Measurements from ENCODE around the gene ZNF408.
"Not testable (repeated sequence)": the region's sequence is repeated elsewhere in the genome, so short reads cannot be mapped to it uniquely, and the experiment has no call there.

Gene ZNF408

GRCh38 chr11:46666516-46666915 lies 34.3 kb upstream of the ZNF408 start:
- peak; percentile 51 to 62 for DNase-seq
- Histone ChIP-seq H3K9me3 (no peaks in the 10 kb centered on the region), H3K27ac (peak overlapping the region; percentile 62 to 64), H3K27me3 (no peaks in the 10 kb centered on the region), H3K4me1 (peaks cover 0 to 31% (median 9%) of the 10 kb centered on the region in 4 donors), H3K4me3 (no peak overlapping the region), H3K36me3 (peaks cover 69 to 99% (median 83%) of the 10 kb centered on the region in 3 donors)
- intact Hi-C loops (cut with DNase I; ENCODE audit: low total_unique reads): no loop called here
- TF ChIP-seq CTCF (IDR thresholded peaks at IDR 0.05): no peak

- H3K36me3 ChIP-seq: peaks cover 72 to 99% (median 83%) of the 10 kb centered on the region in 3 donors
- intact Hi-C loops (cut with DNase I; ENCODE audit: low total_unique reads): no loop called here
Measured at GRCh38 chr11:46667043-46667481, 33.8 kb upstream of the ZNF408 start.

GRCh38 chr11:46668480-46669085 lies 32.2 kb upstream of the ZNF408 start:
- Histone ChIP-seq H3K4me3 (no peak overlapping the region), H3K27me3 (no peaks in the 10 kb centered on the region), H3K9me3 (no peaks in the 10 kb centered on the region), H3K4me1 (peaks cover 0 to 27% (median 9%) of the 10 kb centered on the region in 4 donors), H3K27ac (peak overlapping the region in 1 of 2 donors; percentile 62), H3K36me3 (peaks cover 73 to 99% (median 88%) of the 10 kb centered on the region in 3 donors)
- intact Hi-C loops (cut with DNase I; ENCODE audit: low total_unique reads): no loop called here
- no peak for TF ChIP-seq CTCF (IDR thresholded peaks at IDR 0.05)
- DNase-seq: peak; percentile 12 to 33

More at GRCh38 chr11:46667043-46667481, 33.8 kb upstream of the ZNF408 start:
- DNase-seq: peak; percentile 25 to 65
- Histone ChIP-seq H3K27me3 (no peaks in the 10 kb centered on the region), H3K4me1 (peaks cover 0 to 31% (median 9%) of the 10 kb centered on the region in 4 donors), H3K27ac (peak overlapping the region; percentile 62 to 64), H3K9me3 (no peaks in the 10 kb centered on the region), H3K4me3 (no peak overlapping the region)
- TF ChIP-seq CTCF (IDR thresholded peaks at IDR 0.05): no peak

GRCh38 chr11:46669711-46670139 lies 31.1 kb upstream of the ZNF408 start:
- TF ChIP-seq CTCF (IDR thresholded peaks at IDR 0.05): peak in 1 of 2 experiments; percentile 7
- no peak overlapping the region for H3K4me3 ChIP-seq
- DNase-seq: peak in 1 of 2 donors; percentile 32
- no peaks in the 10 kb centered on the region for H3K9me3 ChIP-seq
- intact Hi-C loops (cut with DNase I; ENCODE audit: low total_unique reads): no loop called here
- peaks cover 0 to 30% (median 14%) of the 10 kb centered on the region in 4 donors for H3K4me1 ChIP-seq
- H3K27ac ChIP-seq: no peak overlapping the region
- peaks cover 65 to 92% (median 91%) of the 10 kb centered on the region in 3 donors for H3K36me3 ChIP-seq
- H3K27me3 ChIP-seq: no peaks in the 10 kb centered on the region

GRCh38 chr11:46670521-46670920 lies 30.3 kb upstream of the ZNF408 start:
- intact Hi-C loops (cut with DNase I; ENCODE audit: low total_unique reads): not testable (repeated sequence)
- H3K4me1 ChIP-seq: peaks cover 0 to 38% (median 21%) of the 10 kb centered on the region in 4 donors

GRCh38 chr11:46671958-46672315 lies 28.9 kb upstream of the ZNF408 start:
- no peak for DNase-seq
- Histone ChIP-seq H3K4me1 (peaks cover 0 to 37% (median 24%) of the 10 kb centered on the region in 4 donors), H3K4me3 (no peak overlapping the region), H3K27ac (no peak overlapping the region), H3K27me3 (no peaks in the 10 kb centered on the region), H3K9me3 (no peaks in the 10 kb centered on the region), H3K36me3 (peaks cover 54 to 79% (median 76%) of the 10 kb centered on the region in 3 donors)
- TF ChIP-seq CTCF (IDR thresholded peaks at IDR 0.05): no peak
- intact Hi-C loops (cut with DNase I; ENCODE audit: low total_unique reads): no loop called here

More at GRCh38 chr11:46670521-46670920, 30.3 kb upstream of the ZNF408 start:
- not testable (repeated sequence) for H3K9me3 ChIP-seq, H3K27ac ChIP-seq, H3K4me3 ChIP-seq, H3K27me3 ChIP-seq
- H3K36me3 ChIP-seq: peaks cover 61 to 85% (median 83%) of the 10 kb centered on the region in 3 donors
- peak in 1 of 2 donors; percentile 3 for DNase-seq

Measured in tibial artery (tissue), 4 donors.